ENCODE results near the gene MED8. TPM values are rescaled to one million over a fixed set of nuclear protein-coding genes. Genes with fewer than 3 reads are reported as not detected.

MED8 gene
- total and polyA plus RNA-seq, 2 of the 13 experiments (the other 11 are each of a cell fraction or from before 2014, with no cell fraction given) = 16.9 to 77.4 TPM

DNA sequence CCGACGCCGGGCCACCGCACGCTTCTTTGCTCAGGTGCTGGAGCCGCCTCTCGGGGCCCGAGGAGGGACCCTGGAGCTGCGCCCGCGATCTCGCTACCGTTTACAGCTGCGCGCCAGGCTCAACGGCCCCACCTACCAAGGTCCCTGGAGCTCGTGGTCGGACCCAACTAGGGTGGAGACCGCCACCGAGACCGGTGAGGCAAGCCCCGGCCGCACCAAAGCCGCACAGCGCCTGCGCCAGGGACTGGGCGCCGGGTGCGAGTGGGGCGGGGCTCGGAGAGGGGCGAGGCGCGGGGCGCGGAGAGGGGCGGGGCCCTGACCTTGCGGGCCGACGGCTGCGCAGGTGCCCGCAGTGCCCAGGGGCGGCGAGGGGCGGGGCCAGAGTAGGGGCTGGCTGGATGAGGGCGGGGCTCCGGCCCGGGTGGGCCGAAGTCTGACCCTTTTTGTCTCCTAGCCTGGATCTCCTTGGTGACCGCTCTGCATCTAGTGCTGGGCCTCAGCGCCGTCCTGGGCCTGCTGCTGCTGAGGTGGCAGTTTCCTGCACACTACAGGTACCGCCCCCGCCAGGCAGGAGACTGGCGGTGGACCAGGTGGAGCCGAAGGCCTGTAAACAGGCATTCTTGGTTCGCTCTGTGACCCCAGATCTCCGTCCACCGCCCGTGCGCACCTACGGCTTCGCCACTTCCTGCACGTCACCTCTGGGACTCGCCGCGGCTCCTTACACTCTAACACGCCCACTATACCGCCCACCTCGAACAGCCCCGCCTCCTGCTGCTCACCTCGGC is 40.6 kb downstream of the MED8 start (continued):
- TF ChIP-seq MAFF (IDR thresholded peaks at IDR 0.05; ENCODE audit: low read depth, low read length) (peak; percentile 70; the same call in 1 of the 2 replicates), ZFP36 (IDR thresholded peaks at IDR 0.05; ENCODE audit: borderline replicate concordance, low read depth, low read length, partially characterized antibody) (no peak), ZNF431 (CRISPR knock-in tag; IDR thresholded peaks at IDR 0.05; ENCODE audit: borderline replicate concordance, low read depth) (peak; percentile 28; the same call in 1 of the 2 replicates), CEBPB (IDR thresholded peaks at IDR 0.05; ENCODE audit: borderline replicate concordance, low read depth, low read length) (peak; percentile 74), YEATS2 (CRISPR knock-in tag; IDR thresholded peaks at IDR 0.05; ENCODE audit: borderline replicate concordance) (no peak), TOPORS (CRISPR knock-in tag; IDR thresholded peaks at IDR 0.05) (no peak), ZNF235 (CRISPR knock-in tag; IDR thresholded peaks at IDR 0.05; ENCODE audit: borderline replicate concordance) (peak; percentile 85; the same call in 1 of the 2 replicates), ZNF556 (CRISPR knock-in tag; IDR thresholded peaks at IDR 0.05; ENCODE audit: borderline replicate concordance) (peak; percentile 78; the same call in 1 of the 2 replicates), ZNF709 (CRISPR knock-in tag; IDR thresholded peaks at IDR 0.05) (peak; percentile 74; the same call in 1 of the 2 replicates), JUNB (CRISPR knock-in tag; IDR thresholded peaks at IDR 0.05; ENCODE audit: borderline replicate concordance) (no peak), ZNF224 (CRISPR knock-in tag; IDR thresholded peaks at IDR 0.05) (no peak), MXI1 (IDR thresholded peaks at IDR 0.05; ENCODE audit: borderline replicate concordance, low read depth, low read length) (peak; percentile 39; the same call in 1 of the 3 replicates), SALL1 (CRISPR knock-in tag; IDR thresholded peaks at IDR 0.05) (peak; percentile 58), ZNF747 (CRISPR knock-in tag; IDR thresholded peaks at IDR 0.05; ENCODE audit: borderline replicate concordance) (no peak), ZBTB8A (CRISPR knock-in tag; IDR thresholded peaks at IDR 0.05; ENCODE audit: borderline replicate concordance, low read depth) (no peak), ZNF10 (CRISPR knock-in tag; IDR thresholded peaks at IDR 0.05; ENCODE audit: borderline replicate concordance, low read depth) (no peak), ZBTB1 (CRISPR knock-in tag; IDR thresholded peaks at IDR 0.05; ENCODE audit: borderline replicate concordance) (no peak)
- TF ChIP-seq, protein P1, sequence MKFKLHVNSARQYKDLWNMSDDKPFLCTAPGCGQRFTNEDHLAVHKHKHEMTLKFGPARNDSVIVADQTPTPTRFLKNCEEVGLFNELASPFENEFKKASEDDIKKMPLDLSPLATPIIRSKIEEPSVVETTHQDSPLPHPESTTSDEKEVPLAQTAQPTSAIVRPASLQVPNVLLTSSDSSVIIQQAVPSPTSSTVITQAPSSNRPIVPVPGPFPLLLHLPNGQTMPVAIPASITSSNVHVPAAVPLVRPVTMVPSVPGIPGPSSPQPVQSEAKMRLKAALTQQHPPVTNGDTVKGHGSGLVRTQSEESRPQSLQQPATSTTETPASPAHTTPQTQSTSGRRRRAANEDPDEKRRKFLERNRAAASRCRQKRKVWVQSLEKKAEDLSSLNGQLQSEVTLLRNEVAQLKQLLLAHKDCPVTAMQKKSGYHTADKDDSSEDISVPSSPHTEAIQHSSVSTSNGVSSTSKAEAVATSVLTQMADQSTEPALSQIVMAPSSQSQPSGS (CRISPR knock-in tag; IDR thresholded peaks at IDR 0.05) = no peak; the same call in 1 of the 2 replicates
- TF ChIP-seq, protein P2, sequence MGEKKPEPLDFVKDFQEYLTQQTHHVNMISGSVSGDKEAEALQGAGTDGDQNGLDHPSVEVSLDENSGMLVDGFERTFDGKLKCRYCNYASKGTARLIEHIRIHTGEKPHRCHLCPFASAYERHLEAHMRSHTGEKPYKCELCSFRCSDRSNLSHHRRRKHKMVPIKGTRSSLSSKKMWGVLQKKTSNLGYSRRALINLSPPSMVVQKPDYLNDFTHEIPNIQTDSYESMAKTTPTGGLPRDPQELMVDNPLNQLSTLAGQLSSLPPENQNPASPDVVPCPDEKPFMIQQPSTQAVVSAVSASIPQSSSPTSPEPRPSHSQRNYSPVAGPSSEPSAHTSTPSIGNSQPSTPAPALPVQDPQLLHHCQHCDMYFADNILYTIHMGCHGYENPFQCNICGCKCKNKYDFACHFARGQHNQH (CRISPR knock-in tag; IDR thresholded peaks at IDR 0.05) = peak; percentile 47; the same call in 1 of the 2 replicates
- TF ChIP-seq, protein P3, sequence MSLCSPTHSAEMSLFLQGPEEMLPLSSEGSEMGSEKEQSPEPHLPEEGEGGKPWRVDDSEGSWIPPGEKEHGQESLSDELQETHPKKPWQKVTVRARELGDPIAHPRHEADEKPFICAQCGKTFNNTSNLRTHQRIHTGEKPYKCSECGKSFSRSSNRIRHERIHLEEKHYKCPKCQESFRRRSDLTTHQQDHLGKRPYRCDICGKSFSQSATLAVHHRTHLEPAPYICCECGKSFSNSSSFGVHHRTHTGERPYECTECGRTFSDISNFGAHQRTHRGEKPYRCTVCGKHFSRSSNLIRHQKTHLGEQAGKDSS (CRISPR knock-in tag; IDR thresholded peaks at IDR 0.05; ENCODE audit: borderline replicate concordance, low read depth) = no peak; the same call in 1 of the 2 replicates

All from HepG2 (cell line).